Activated T-cell treated with anti-CD3 and anti-CD28 coated beads, Interleukin-2, amount 50 U/mL, for 4 hours (primary cell): ENCODE results near the gene ZNF362. TPM values are rescaled to one million over a fixed set of nuclear protein-coding genes. Genes with fewer than 3 reads are reported as not detected.

ENCODE experiments used
- ATAC-seq, 2 donors: fragments of 200-7000 bp; cut with Tn5 transposase; one replicate each; pipeline ENCODE4 v1.10.0; 2021
- DNase-seq: peaks from one replicate; pipeline ENCODE4 v3.0.0-alpha.2; 2020
- H3K27me3 Mint-ChIP-seq: one replicate; pipeline ENCODE4 v1.8.0; 2021; ENCODE audit warnings: low read depth, mixed read lengths
- H3K36me3 Mint-ChIP-seq: one replicate; pipeline ENCODE4 v1.8.0; 2022; ENCODE audit warnings: mixed read lengths; ENCODE audit not compliant: insufficient read depth
- H3K4me1 Mint-ChIP-seq: one replicate; pipeline ENCODE4 v1.8.0; 2021; ENCODE audit warnings: low read depth, mixed read lengths
- H3K4me3 Mint-ChIP-seq: one replicate; pipeline ENCODE4 v1.8.0; 2021; ENCODE audit warnings: mild to moderate bottlenecking, moderate library complexity, mixed read lengths
- H3K9me3 Mint-ChIP-seq: one replicate; pipeline ENCODE4 v1.8.0; 2021; ENCODE audit warnings: mixed read lengths
- total RNA-seq, 3 donors: library from RNA; stranded (reverse); gene quantifications; one replicate each; pipeline ENCODE4 v1.2.1, GENCODE V29; 2021

Gene ZNF362
- total RNA-seq, 3 donors from 2014 or later: 8.4 to 11.2 (median 10.3) TPM

DNA sequence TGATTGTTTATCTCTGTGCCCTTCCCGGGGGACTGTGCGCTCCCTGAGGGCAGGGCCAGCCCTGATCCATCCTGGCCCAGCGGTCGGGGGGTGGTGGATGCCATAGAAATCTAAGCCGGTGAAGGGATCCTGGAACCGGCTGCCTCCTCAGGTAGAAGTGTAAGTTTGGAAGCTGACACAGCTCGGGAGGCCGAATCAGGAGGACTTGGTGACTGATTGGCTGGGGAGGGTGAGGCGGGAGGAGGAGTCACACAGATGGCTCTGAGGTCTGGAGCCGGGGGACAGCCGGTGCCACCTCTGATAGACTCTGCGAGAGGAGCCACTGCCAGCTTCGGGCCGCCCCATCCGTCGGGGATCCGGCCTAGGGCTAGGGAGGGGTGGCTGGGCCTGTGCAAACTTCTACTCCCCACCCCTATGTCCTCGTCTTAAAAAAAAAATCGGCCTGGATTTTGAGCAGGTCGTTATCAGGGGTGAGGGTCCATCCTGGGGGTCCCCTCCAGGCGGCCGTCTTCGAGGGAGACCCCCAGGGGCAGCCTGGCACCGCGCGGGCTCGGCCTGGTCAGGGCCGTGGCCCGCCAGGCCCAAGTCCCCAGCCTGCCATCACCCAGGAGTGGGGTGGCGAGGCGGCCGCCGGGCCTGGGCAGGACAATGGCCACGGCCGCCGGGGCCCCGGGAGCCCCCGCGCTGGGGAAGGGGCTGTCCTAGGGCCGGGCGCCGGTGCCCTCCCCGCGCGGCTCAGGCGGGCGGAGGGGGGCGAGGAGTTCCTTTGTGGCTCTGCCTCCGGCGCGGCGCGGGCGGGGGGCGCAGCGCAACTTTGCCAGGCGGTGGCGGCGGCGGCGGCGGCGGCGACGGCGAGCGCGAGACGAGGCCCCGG, 708 bp upstream of the ZNF362 start:
- DNase-seq (peak; percentile 17), ATAC-seq (peak; percentile 17 to 23)
- H3K36me3 Mint-ChIP-seq: no peaks in the 10 kb centered on the region
- H3K4me1 Mint-ChIP-seq: peaks cover 31% of the 10 kb centered on the region
- H3K27me3 Mint-ChIP-seq: no peaks in the 10 kb centered on the region
- H3K4me3 Mint-ChIP-seq: peak overlapping the region; percentile 69
- no peaks in the 10 kb centered on the region for H3K9me3 Mint-ChIP-seq

DNA sequence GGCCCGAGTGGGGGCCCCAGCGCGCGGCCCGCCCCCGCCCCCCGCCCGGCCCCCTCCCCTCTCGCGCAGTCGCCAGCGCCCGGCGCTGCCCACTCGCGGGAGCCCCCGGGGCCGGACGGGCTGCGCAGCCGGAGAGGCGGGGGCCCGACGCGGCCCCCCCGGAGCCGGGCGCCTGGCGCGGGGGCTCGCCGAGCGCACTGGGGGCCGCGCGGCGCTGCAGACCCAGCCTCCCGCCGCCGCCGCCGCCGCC, 146 bp upstream of the ZNF362 start:
- Mint-ChIP-seq H3K4me3 (peak overlapping the region; percentile 31), H3K36me3 (no peaks in the 10 kb centered on the region), H3K9me3 (no peaks in the 10 kb centered on the region), H3K27me3 (no peaks in the 10 kb centered on the region), H3K4me1 (peaks cover 34% of the 10 kb centered on the region)
- ATAC-seq: peak in 1 of 2 donors; percentile 15
- no peak for DNase-seq

DNA sequence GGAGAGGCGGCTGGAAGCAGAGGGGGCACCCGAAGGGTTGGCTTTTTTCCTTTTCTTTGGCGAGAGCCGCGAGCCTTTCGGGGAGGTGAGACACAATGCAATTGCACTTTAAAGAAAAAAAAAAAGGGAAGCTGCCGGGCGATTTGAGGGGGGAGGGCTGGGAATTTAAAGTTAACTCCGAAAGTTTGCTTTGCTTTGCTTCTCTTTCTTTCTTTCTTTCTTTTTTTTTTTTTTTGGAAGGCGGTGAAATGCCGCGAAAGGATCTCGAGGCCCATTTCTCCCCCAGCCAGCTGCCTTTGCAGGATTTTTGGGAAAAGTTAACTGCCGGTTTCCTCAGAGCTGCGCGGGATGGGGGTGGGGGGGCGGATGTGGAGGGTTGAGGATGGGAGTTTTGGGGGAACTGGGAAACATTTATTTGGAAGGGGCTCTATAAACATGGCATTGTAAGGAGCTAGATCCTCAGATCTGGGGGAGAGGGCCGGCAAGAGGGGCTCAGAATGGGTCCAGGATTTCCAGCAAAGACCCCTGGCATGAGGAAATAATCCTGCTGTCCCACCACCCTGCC, 997 bp downstream of the ZNF362 start:
- H3K4me1 Mint-ChIP-seq: peaks cover 42% of the 10 kb centered on the region
- no peaks in the 10 kb centered on the region for H3K9me3 Mint-ChIP-seq
- ATAC-seq (no peak), DNase-seq (no peak)
- H3K36me3 Mint-ChIP-seq: no peaks in the 10 kb centered on the region
- H3K27me3 Mint-ChIP-seq: no peaks in the 10 kb centered on the region
- peak overlapping the region; percentile 98 for H3K4me3 Mint-ChIP-seq

DNA sequence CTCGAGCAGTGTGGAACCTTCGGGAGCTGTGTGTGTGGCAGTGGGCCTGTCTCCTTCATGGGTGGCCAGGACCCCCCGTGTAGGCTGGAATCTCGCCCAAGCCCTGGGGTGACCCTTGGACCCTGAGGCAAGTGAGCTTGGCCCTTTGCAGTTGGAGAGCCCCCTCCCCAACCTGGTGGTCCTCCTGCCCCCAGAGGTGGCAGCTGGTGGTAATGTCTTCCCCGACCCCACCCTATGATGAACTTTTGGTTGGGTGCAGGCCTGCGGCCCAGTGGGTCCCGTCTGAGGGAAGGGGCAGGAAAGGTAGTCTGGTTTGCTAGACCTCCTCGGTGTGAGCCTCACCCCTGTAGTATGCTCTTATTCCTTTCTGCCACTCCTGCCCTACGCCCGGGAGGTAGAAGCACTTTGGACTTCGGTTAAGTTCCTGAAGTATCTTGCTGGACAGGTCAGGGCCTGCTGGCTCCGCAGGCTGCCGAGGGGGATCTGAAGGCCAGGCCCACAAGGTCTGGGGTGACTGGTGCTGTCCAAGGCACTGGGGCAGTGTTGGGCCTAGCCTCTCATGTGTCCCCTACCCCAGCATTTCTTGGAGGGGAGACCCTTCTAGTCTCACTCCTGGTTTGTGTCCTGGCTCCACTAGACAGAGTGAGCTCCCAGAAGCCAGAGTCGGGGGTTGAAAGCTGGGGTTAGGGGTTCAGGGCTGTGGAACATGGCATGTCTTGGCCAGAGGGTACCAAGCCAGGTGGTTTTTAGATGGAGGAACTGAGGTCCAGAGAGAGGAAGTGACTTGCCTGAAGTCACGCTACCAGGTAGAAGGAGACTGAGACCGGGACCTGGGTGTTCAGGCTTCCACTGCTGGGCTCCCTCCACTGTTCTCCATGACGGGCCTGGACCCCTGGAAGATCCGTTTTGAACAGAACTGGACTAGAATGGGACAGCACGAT, 1.8 kb downstream of the ZNF362 start:
- ATAC-seq (no peak), DNase-seq (no peak)
- H3K4me3 Mint-ChIP-seq: peak overlapping the region; percentile 98
- no peaks in the 10 kb centered on the region for H3K27me3 Mint-ChIP-seq
- no peaks in the 10 kb centered on the region for H3K9me3 Mint-ChIP-seq
- peaks cover 5% of the 10 kb centered on the region for H3K36me3 Mint-ChIP-seq
- H3K4me1 Mint-ChIP-seq: peaks cover 42% of the 10 kb centered on the region

- DNase-seq (no peak), ATAC-seq (no peak)
- peaks cover 42% of the 10 kb centered on the region for H3K4me1 Mint-ChIP-seq
- H3K27me3 Mint-ChIP-seq: no peaks in the 10 kb centered on the region
- H3K4me3 Mint-ChIP-seq: no peak overlapping the region
- H3K36me3 Mint-ChIP-seq: peaks cover 6% of the 10 kb centered on the region
- no peaks in the 10 kb centered on the region for H3K9me3 Mint-ChIP-seq
Observed at GRCh38 chr1:33258788-33259274, 2.5 kb downstream of the ZNF362 start.

DNA sequence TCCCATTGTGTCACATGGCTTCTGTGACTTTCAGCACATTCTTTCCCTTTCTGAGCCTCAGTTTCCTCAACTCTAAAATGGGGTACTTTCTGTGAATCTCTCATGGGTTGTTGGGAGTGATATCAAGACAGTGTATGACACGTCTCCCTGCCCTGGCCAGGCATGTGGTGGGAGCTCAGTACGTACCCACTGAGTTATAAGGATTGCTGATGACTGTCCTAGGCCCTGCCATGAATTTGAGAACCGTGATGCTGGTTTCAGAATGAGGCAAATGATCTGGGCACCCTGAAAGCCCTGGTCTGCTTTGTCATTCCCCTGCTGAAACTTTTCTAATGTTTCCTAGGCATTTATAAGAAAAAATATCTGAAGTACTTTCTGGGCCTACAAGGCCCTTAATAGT, 3.6 kb downstream of the ZNF362 start:
- no peak for ATAC-seq
- H3K27me3 Mint-ChIP-seq: no peaks in the 10 kb centered on the region
- DNase-seq: no peak
- H3K4me1 Mint-ChIP-seq: peaks cover 42% of the 10 kb centered on the region
- peak overlapping the region; percentile 50 for H3K4me3 Mint-ChIP-seq
- H3K9me3 Mint-ChIP-seq: no peaks in the 10 kb centered on the region
- H3K36me3 Mint-ChIP-seq: peaks cover 6% of the 10 kb centered on the region

DNA sequence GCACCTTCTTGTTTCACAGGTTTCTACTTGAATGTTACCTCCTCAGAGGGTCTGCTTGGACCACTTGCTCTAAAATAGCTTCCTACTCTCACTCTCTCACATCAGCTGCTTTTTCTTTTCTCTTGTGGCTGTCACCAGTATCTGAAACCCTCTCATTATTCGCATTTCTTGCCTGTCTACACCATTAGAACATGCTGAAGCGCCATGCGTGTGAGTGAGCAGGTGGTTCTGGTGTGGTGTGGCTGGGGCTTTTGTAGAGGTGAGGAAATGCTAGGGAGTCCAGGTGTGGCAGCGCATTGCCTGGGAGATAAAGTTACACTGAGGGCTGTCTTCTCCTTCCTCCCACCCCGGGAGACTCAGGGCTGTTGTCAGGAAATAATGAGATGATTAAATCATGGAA, 4.1 kb downstream of the ZNF362 start:
- Mint-ChIP-seq H3K9me3 (no peaks in the 10 kb centered on the region), H3K27me3 (no peaks in the 10 kb centered on the region), H3K36me3 (peaks cover 6% of the 10 kb centered on the region), H3K4me1 (peaks cover 42% of the 10 kb centered on the region), H3K4me3 (no peak overlapping the region)
- ATAC-seq (no peak), DNase-seq (no peak)

GRCh38 chr1:33261344-33261743, 5.1 kb downstream of the ZNF362 start:
- Mint-ChIP-seq H3K4me1 (peaks cover 42% of the 10 kb centered on the region), H3K4me3 (no peak overlapping the region), H3K27me3 (no peaks in the 10 kb centered on the region), H3K36me3 (peaks cover 6% of the 10 kb centered on the region), H3K9me3 (no peaks in the 10 kb centered on the region)
- DNase-seq: no peak
- no peak for ATAC-seq

DNA sequence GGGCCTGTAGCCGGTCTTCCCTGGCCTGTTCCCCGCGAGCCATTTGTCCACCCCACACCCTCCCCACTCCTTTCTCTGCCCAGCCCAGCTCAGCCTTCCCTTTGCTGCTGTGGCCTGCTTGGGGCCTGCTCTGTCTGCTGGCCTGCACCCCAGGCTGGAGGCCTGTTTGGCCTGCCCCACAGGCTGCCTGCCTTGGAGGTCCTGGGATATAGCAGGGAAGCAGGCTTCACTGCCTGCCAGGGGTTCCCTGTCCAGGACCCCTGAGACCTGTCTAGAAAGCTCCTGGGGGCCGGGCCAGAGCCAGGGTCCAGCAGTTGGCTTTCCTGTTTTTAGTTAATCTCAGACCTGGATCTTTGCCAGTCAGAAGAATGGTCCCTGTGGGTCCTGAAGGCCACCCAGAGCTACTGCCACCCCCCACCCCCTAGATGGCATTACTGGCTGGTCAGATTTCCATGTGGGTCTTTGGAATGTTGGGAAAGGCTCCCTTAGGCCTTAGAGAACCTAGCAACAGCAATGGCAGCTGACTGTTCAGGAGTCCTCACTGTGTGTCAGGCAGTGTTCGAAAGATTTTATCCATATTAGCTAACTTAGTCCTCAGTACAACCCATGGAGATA, 7.7 kb downstream of the ZNF362 start:
- H3K27me3 Mint-ChIP-seq: no peaks in the 10 kb centered on the region
- ATAC-seq (no peak), DNase-seq (no peak)
- H3K4me1 Mint-ChIP-seq: peaks cover 25% of the 10 kb centered on the region
- H3K36me3 Mint-ChIP-seq: peaks cover 6% of the 10 kb centered on the region
- no peaks in the 10 kb centered on the region for H3K9me3 Mint-ChIP-seq
- H3K4me3 Mint-ChIP-seq: no peak overlapping the region

- ATAC-seq (no peak), DNase-seq (no peak)
- Mint-ChIP-seq H3K9me3 (no peaks in the 10 kb centered on the region), H3K4me1 (peaks cover 11% of the 10 kb centered on the region), H3K4me3 (no peak overlapping the region), H3K27me3 (no peaks in the 10 kb centered on the region), H3K36me3 (peaks cover 12% of the 10 kb centered on the region)
Observed at GRCh38 chr1:33265780-33266605, 9.7 kb downstream of the ZNF362 start.

DNA sequence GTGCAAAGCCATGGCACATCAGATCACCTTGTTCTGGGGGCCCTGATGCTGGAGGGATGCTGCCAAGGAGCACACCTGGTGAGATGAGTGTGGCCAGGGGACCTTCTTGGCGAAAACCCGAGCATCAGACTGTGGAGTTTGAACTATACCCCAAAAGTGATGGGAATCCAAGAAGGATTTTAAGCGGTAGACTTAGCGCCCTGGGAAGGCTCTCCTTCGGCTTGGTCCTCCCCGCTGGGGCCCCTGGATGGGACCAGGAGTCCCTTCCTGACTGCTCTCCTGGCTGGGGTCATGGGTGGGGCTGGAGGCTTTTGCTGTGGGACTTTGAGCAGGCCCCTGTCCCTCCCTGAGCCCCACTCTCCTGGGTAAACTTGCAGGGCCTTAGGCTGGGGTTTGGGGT, 10.5 kb downstream of the ZNF362 start:
- peaks cover 12% of the 10 kb centered on the region for H3K36me3 Mint-ChIP-seq
- no peak for ATAC-seq

GRCh38 chr1:33267468-33268205, 11.3 kb downstream of the ZNF362 start:
- peaks cover 12% of the 10 kb centered on the region for H3K4me1 Mint-ChIP-seq
- peaks cover 11% of the 10 kb centered on the region for H3K36me3 Mint-ChIP-seq
- no peaks in the 10 kb centered on the region for H3K27me3 Mint-ChIP-seq
- no peak for DNase-seq
- H3K4me3 Mint-ChIP-seq: no peak overlapping the region
- ATAC-seq: no peak
- H3K9me3 Mint-ChIP-seq: no peaks in the 10 kb centered on the region

More for the DNA sequence above, 10.5 kb downstream of the ZNF362 start:
- Mint-ChIP-seq H3K4me1 (peaks cover 9% of the 10 kb centered on the region), H3K9me3 (no peaks in the 10 kb centered on the region), H3K4me3 (no peak overlapping the region), H3K27me3 (no peaks in the 10 kb centered on the region)
- no peak for DNase-seq

DNA sequence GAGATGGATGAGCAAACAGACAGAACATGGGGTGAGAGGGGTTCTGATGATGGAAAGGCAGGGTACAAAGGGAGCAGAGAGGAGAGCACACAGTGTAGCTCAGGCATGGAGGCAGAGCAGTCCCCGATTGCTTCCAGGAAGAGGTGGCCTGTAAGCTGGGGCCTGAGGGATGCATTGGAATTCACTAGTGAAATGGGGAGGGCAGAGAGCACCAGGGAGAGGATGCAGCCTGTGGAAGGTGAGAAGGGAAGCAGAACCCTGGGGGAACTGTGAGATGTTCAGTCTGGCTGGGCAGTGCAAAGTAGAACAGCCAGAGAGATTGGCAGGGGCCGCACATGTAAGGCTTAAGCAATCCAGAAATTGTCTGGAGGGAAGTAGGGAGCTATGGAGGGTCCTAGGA, 12.2 kb downstream of the ZNF362 start:
- no peak for DNase-seq
- H3K4me1 Mint-ChIP-seq: peaks cover 21% of the 10 kb centered on the region
- H3K9me3 Mint-ChIP-seq: no peaks in the 10 kb centered on the region
- ATAC-seq: no peak
- H3K4me3 Mint-ChIP-seq: no peak overlapping the region
- peaks cover 6% of the 10 kb centered on the region for H3K36me3 Mint-ChIP-seq
- H3K27me3 Mint-ChIP-seq: no peaks in the 10 kb centered on the region
